ENCODE results near the gene RBFOX2. TPM values are rescaled to one million over a fixed set of nuclear protein-coding genes. Genes with fewer than 3 reads are reported as not detected.

The RBFOX2 gene
- polyA plus RNA-seq, 1 experiment: 222 TPM

GRCh38 chr22:35819421-35819820 lies 209.2 kb downstream of the RBFOX2 start:
- ChIA-PET CTCF (interaction anchor here (0.6 to 1.2 kb wide), 3 partner anchors 11 to 294 kb away, joined by 3 to 4 read pairs (median 3); no protein-coding TSS in a partner anchor), POLR2A (interaction anchor here (0.5 kb wide), 1 partner anchor 128 kb away, joined by 5 read pairs; no protein-coding TSS in a partner anchor)
- Histone ChIP-seq H3K27me3 (ENCODE audit: control insufficient read depth, insufficient read depth, low read length) (no peaks in the 10 kb centered on the region), H3K4me3 (ENCODE audit: low read depth, low read length) (no peak overlapping the region), H3K36me3 (ENCODE audit: control insufficient read depth, insufficient read depth, low read length) (no peaks in the 10 kb centered on the region)
- TF ChIP-seq CTCF (IDR thresholded peaks at IDR 0.05; ENCODE audit: insufficient read depth, low read depth, low read length): no peak
- DNase-seq (ENCODE audit: low read depth): no peak

GRCh38 chr22:35818897-35819296 lies 209.7 kb downstream of the RBFOX2 start:
- ChIA-PET POLR2A (interaction anchor here (0.5 kb wide), 1 partner anchor 128 kb away, joined by 5 read pairs; no protein-coding TSS in a partner anchor), CTCF (interaction anchor here (0.6 kb wide), 1 partner anchor 10 kb away, joined by 3 read pairs; no protein-coding TSS in a partner anchor)
- H3K4me3 ChIP-seq (ENCODE audit: low read depth, low read length): no peak overlapping the region
- no peaks in the 10 kb centered on the region for H3K27me3 ChIP-seq (ENCODE audit: control insufficient read depth, insufficient read depth, low read length)
- DNase-seq (ENCODE audit: low read depth): no peak
- no peaks in the 10 kb centered on the region for H3K36me3 ChIP-seq (ENCODE audit: control insufficient read depth, insufficient read depth, low read length)
- TF ChIP-seq CTCF (IDR thresholded peaks at IDR 0.05; ENCODE audit: insufficient read depth, low read depth, low read length): no peak

GRCh38 chr22:35812600-35812999 lies 216.0 kb downstream of the RBFOX2 start:
- ChIA-PET CTCF (no interaction called here), POLR2A (no interaction called here)
- TF ChIP-seq CTCF (IDR thresholded peaks at IDR 0.05; ENCODE audit: insufficient read depth, low read depth, low read length): no peak
- Histone ChIP-seq H3K36me3 (ENCODE audit: control insufficient read depth, insufficient read depth, low read length) (peaks cover 5% of the 10 kb centered on the region; the same call in 1 of the 2 replicates), H3K27me3 (ENCODE audit: control insufficient read depth, insufficient read depth, low read length) (no peaks in the 10 kb centered on the region), H3K4me3 (ENCODE audit: low read depth, low read length) (no peak overlapping the region)
- DNase-seq (ENCODE audit: low read depth): no peak

- Histone ChIP-seq H3K36me3 (ENCODE audit: control insufficient read depth, insufficient read depth, low read length) (peaks cover 5% of the 10 kb centered on the region; the same call in 1 of the 2 replicates), H3K27me3 (ENCODE audit: control insufficient read depth, insufficient read depth, low read length) (no peaks in the 10 kb centered on the region), H3K4me3 (ENCODE audit: low read depth, low read length) (no peak overlapping the region)
- no peak for TF ChIP-seq CTCF (IDR thresholded peaks at IDR 0.05; ENCODE audit: insufficient read depth, low read depth, low read length)
- ChIA-PET CTCF (no interaction called here), POLR2A (no interaction called here)
- DNase-seq (ENCODE audit: low read depth): no peak
Measured at GRCh38 chr22:35811670-35812069, 217.0 kb downstream of the RBFOX2 start.

GRCh38 chr22:35809816-35810215 lies 218.8 kb downstream of the RBFOX2 start:
- H3K4me3 ChIP-seq (ENCODE audit: low read depth, low read length): no peak overlapping the region
- no peak for DNase-seq (ENCODE audit: low read depth)
- no peak for TF ChIP-seq CTCF (IDR thresholded peaks at IDR 0.05; ENCODE audit: insufficient read depth, low read depth, low read length)
- H3K27me3 ChIP-seq (ENCODE audit: control insufficient read depth, insufficient read depth, low read length): no peaks in the 10 kb centered on the region
- CTCF ChIA-PET: no interaction called here
- peaks cover 5% of the 10 kb centered on the region; the same call in 1 of the 2 replicates for H3K36me3 ChIP-seq (ENCODE audit: control insufficient read depth, insufficient read depth, low read length)
- POLR2A ChIA-PET: no interaction called here
